Measurements from ENCODE around the gene SHF.

SHF gene

GRCh38 chr15:45118996-45119395 is 68.8 kb downstream of the SHF start:
- H3K9ac ChIP-seq (ENCODE audit: low read length), result no peak overlapping the region
- H3K4me3 ChIP-seq (ENCODE audit: low read depth, low read length), result no peak overlapping the region
- DNase-seq, result no peak
- WGBS (ENCODE audit: extremely low coverage, insufficient coverage, insufficient read length), result no CpG with 5 or more reads among the region's 5 CpGs
- H2AFZ ChIP-seq (ENCODE audit: insufficient read depth, low read length, poor library complexity), result no peak overlapping the region
- peaks cover 41% of the 10 kb centered on the region for H3K27me3 ChIP-seq (ENCODE audit: insufficient read depth, low read length)
- no peak overlapping the region for H4K91ac ChIP-seq (ENCODE audit: low read depth, low read length)
- no peak overlapping the region for H3K18ac ChIP-seq (ENCODE audit: low read length)
- peaks cover 4 to 10% of the 10 kb centered on the region in 2 experiments for H3K4me1 ChIP-seq (ENCODE audit: control insufficient read depth in 1 of 2, insufficient read depth in 2 of 2, low read length in 2 of 2)
- no peak overlapping the region for H2BK12ac ChIP-seq (ENCODE audit: low read length)
- peaks cover 2% of the 10 kb centered on the region for H3K9me3 ChIP-seq (ENCODE audit: insufficient read depth, low read depth, low read length)
- no peaks in the 10 kb centered on the region for H3K79me1 ChIP-seq (ENCODE audit: low read length)
- no peak overlapping the region for H2BK5ac ChIP-seq (ENCODE audit: low read depth, low read length, poor library complexity)
- no peak overlapping the region for H3K4me2 ChIP-seq (ENCODE audit: low read length)
- no peak overlapping the region for H3K14ac ChIP-seq (ENCODE audit: low read length)
- no peaks in the 10 kb centered on the region for H3K36me3 ChIP-seq (ENCODE audit: control insufficient read depth in 1 of 2, insufficient read depth in 2 of 2, low read length in 2 of 2)
- H3K79me2 ChIP-seq (ENCODE audit: control insufficient read depth, insufficient read depth, low read length, poor library complexity), result no peaks in the 10 kb centered on the region
- H2AK5ac ChIP-seq (ENCODE audit: low read length), result no peak overlapping the region
- H4K12ac ChIP-seq (ENCODE audit: low read depth, low read length), result no peak overlapping the region
- no peak overlapping the region for H2BK120ac ChIP-seq (ENCODE audit: insufficient read depth, low read length, poor library complexity)
- no peak overlapping the region for H3K23ac ChIP-seq (ENCODE audit: low read length)
- no peak overlapping the region for H3K27ac ChIP-seq (ENCODE audit: low read depth, low read length)
- no peak overlapping the region for H4K8ac ChIP-seq (ENCODE audit: low read depth, low read length)
- H3K4ac ChIP-seq (ENCODE audit: low read depth, low read length), result no peak overlapping the region

GRCh38 chr15:45118131-45118588 is 69.6 kb downstream of the SHF start:
- peak; percentile 76 to 87 for DNase-seq
- H2AFZ ChIP-seq (ENCODE audit: insufficient read depth, low read length, poor library complexity), result no peak overlapping the region
- no peak overlapping the region for H4K12ac ChIP-seq (ENCODE audit: low read depth, low read length)
- H3K79me1 ChIP-seq (ENCODE audit: low read length), result no peaks in the 10 kb centered on the region
- peaks cover 50% of the 10 kb centered on the region for H3K27me3 ChIP-seq (ENCODE audit: insufficient read depth, low read length)
- H2BK5ac ChIP-seq (ENCODE audit: low read depth, low read length, poor library complexity), result no peak overlapping the region
- no peak overlapping the region for H2BK120ac ChIP-seq (ENCODE audit: insufficient read depth, low read length, poor library complexity)
- no peak overlapping the region for H3K4ac ChIP-seq (ENCODE audit: low read depth, low read length)
- H3K23ac ChIP-seq (ENCODE audit: low read length), result no peak overlapping the region
- no CpG with 5 or more reads among the region's 14 CpGs for WGBS (ENCODE audit: extremely low coverage, insufficient coverage, insufficient read length)
- no peaks in the 10 kb centered on the region for H3K36me3 ChIP-seq (ENCODE audit: control insufficient read depth in 1 of 2, insufficient read depth in 2 of 2, low read length in 2 of 2)
- H3K4me2 ChIP-seq (ENCODE audit: low read length), result peak overlapping the region; percentile 61
- H3K9ac ChIP-seq (ENCODE audit: low read length), result no peak overlapping the region
- no peak overlapping the region for H3K18ac ChIP-seq (ENCODE audit: low read length)
- no peaks in the 10 kb centered on the region for H3K79me2 ChIP-seq (ENCODE audit: control insufficient read depth, insufficient read depth, low read length, poor library complexity)
- no peak overlapping the region for H2BK12ac ChIP-seq (ENCODE audit: low read length)
- H3K9me3 ChIP-seq (ENCODE audit: insufficient read depth, low read depth, low read length), result peaks cover 2% of the 10 kb centered on the region
- no peak overlapping the region for H3K27ac ChIP-seq (ENCODE audit: low read depth, low read length)
- no peak overlapping the region for H2AK5ac ChIP-seq (ENCODE audit: low read length)
- no peak overlapping the region for H4K8ac ChIP-seq (ENCODE audit: low read depth, low read length)
- no peak overlapping the region for H4K91ac ChIP-seq (ENCODE audit: low read depth, low read length)
- peaks cover 4 to 8% of the 10 kb centered on the region in 2 experiments for H3K4me1 ChIP-seq (ENCODE audit: control insufficient read depth in 1 of 2, insufficient read depth in 2 of 2, low read length in 2 of 2)
- H3K4me3 ChIP-seq (ENCODE audit: low read depth, low read length), result no peak overlapping the region
- no peak overlapping the region for H3K14ac ChIP-seq (ENCODE audit: low read length)

GRCh38 chr15:45117308-45118130 is 70.2 kb downstream of the SHF start:
- H3K18ac ChIP-seq (ENCODE audit: low read length), result no peak overlapping the region
- H3K4me2 ChIP-seq (ENCODE audit: low read length), result peak overlapping the region; percentile 61
- H2BK5ac ChIP-seq (ENCODE audit: low read depth, low read length, poor library complexity), result no peak overlapping the region
- no peaks in the 10 kb centered on the region for H3K36me3 ChIP-seq (ENCODE audit: control insufficient read depth in 1 of 2, insufficient read depth in 2 of 2, low read length in 2 of 2)
- H3K79me2 ChIP-seq (ENCODE audit: control insufficient read depth, insufficient read depth, low read length, poor library complexity), result no peaks in the 10 kb centered on the region
- H2AFZ ChIP-seq (ENCODE audit: insufficient read depth, low read length, poor library complexity), result no peak overlapping the region
- H2BK120ac ChIP-seq (ENCODE audit: insufficient read depth, low read length, poor library complexity), result no peak overlapping the region
- H3K4ac ChIP-seq (ENCODE audit: low read depth, low read length), result no peak overlapping the region
- H4K12ac ChIP-seq (ENCODE audit: low read depth, low read length), result no peak overlapping the region
- WGBS (ENCODE audit: extremely low coverage, insufficient coverage, insufficient read length), result no CpG with 5 or more reads among the region's 33 CpGs
- DNase-seq, result no peak
- no peak overlapping the region for H2BK12ac ChIP-seq (ENCODE audit: low read length)
- no peak overlapping the region for H2AK5ac ChIP-seq (ENCODE audit: low read length)
- peaks cover 2% of the 10 kb centered on the region for H3K9me3 ChIP-seq (ENCODE audit: insufficient read depth, low read depth, low read length)
- H3K4me1 ChIP-seq (ENCODE audit: control insufficient read depth in 1 of 2, insufficient read depth in 2 of 2, low read length in 2 of 2), result peaks cover 4 to 8% of the 10 kb centered on the region in 2 experiments
- H3K23ac ChIP-seq (ENCODE audit: low read length), result no peak overlapping the region
- H3K9ac ChIP-seq (ENCODE audit: low read length), result no peak overlapping the region
- peaks cover 56% of the 10 kb centered on the region for H3K27me3 ChIP-seq (ENCODE audit: insufficient read depth, low read length)
- H4K91ac ChIP-seq (ENCODE audit: low read depth, low read length), result no peak overlapping the region
- no peak overlapping the region for H3K4me3 ChIP-seq (ENCODE audit: low read depth, low read length)
- H3K27ac ChIP-seq (ENCODE audit: low read depth, low read length), result no peak overlapping the region
- H4K8ac ChIP-seq (ENCODE audit: low read depth, low read length), result no peak overlapping the region
- H3K79me1 ChIP-seq (ENCODE audit: low read length), result no peaks in the 10 kb centered on the region
- H3K14ac ChIP-seq (ENCODE audit: low read length), result no peak overlapping the region

Data from trophoblast cell (in vitro differentiated cells and primary cell).